HepG2 (cell line): ENCODE results near the gene EFS. TPM values are rescaled to one million over a fixed set of nuclear protein-coding genes. Genes with fewer than 3 reads are reported as not detected.

Experiments used
- CEBPG ChIP-seq: IDR thresholded peaks from 2 replicates; pipeline ENCODE4 v1.6.1; 2016
- CHD4 ChIP-seq: fragments of 200-600 bp; sonication (generic); IDR thresholded peaks from 2 replicates; pipeline ENCODE4 v1.7.0; 2017; ENCODE audit warnings: mild to moderate bottlenecking, low read length, borderline replicate concordance
- ETV6 ChIP-seq: sonication (generic); formaldehyde crosslinking; conservative IDR thresholded peaks from 2 replicates; pipeline ENCODE4 v1.4.0; 2020; ENCODE audit warnings: missing genetic modification reagents
- GATAD2A ChIP-seq: IDR thresholded peaks from 2 replicates; pipeline ENCODE4 v1.6.1; 2016
- HMG20B ChIP-seq: conservative IDR thresholded peaks from 2 replicates; pipeline ENCODE4 v1.6.1; 2016; ENCODE audit warnings: missing genetic modification reagents, missing compliant biosample characterization
- POLR2AphosphoS2 ChIP-seq: IDR thresholded peaks from 2 replicates; pipeline ENCODE4 v1.6.1; 2011; ENCODE audit warnings: low read depth, low read length, improper control_type of control experiment
- POLR2AphosphoS5 ChIP-seq: IDR thresholded peaks from 2 replicates; pipeline ENCODE4 v1.6.1; 2012; ENCODE audit warnings: low read depth, low read length
- PPARG ChIP-seq: conservative IDR thresholded peaks from 2 replicates; pipeline ENCODE4 v1.6.1; 2016; ENCODE audit warnings: missing biosample characterization, missing genetic modification reagents
- SETDB1 ChIP-seq: sonication (generic); formaldehyde crosslinking; IDR thresholded peaks from 2 replicates; pipeline ENCODE4 v1.5.1; 2020; ENCODE audit warnings: missing genetic modification reagents, mild to moderate bottlenecking, borderline replicate concordance
- SOX13 ChIP-seq, 3 experiments: fragments of 450-650 bp in 1 of 3; sonication (generic) in 1 of 3; formaldehyde crosslinking in 1 of 3; IDR thresholded peaks in 2 of 3; conservative IDR thresholded peaks in 1 of 3; 2 replicates each; pipeline versions ENCODE4 v1.5.0 to v1.6.1; 2016 to 2020; ENCODE audit warnings: antibody characterized with exemption in 1 of 3, mild to moderate bottlenecking in 1 of 3, missing compliant biosample characterization in 1 of 3, missing genetic modification reagents in 1 of 3, moderate library complexity in 1 of 3
- SRY ChIP-seq: sonication (generic); formaldehyde crosslinking; IDR thresholded peaks from 2 replicates; pipeline ENCODE4 v1.8.0; 2022; ENCODE audit warnings: mild to moderate bottlenecking, missing genetic modification reagents
- TEAD3 ChIP-seq: optimal IDR thresholded peaks from 2 replicates; pipeline ENCODE3; 2016; ENCODE audit warnings: borderline replicate concordance
- ZBTB7B ChIP-seq: sonication (generic); formaldehyde crosslinking; IDR thresholded peaks from 2 replicates; pipeline ENCODE4 v1.4.0; 2020; ENCODE audit warnings: missing genetic modification reagents
- polyA plus RNA-seq, 8 experiments: library from polyadenylated mRNA; depleted of rRNA in 3 of 8; stranded (reverse) in 7 of 8; unstranded in 1 of 8; fragments of >200 nt; fragmentation: Illumina TruSeq in 4 of 8; extraction: Trizol in 4 of 8; gene quantifications; 2 replicates each; pipeline versions ENCODE4 v1.2.1 to v1.2.3, GENCODE V29; 2011 to 2016; ENCODE audit warnings: low read depth in 4 of 8, missing spikeins in 1 of 8, mixed read lengths in 1 of 8; ENCODE audit not compliant: insufficient read depth in 1 of 8
- total RNA-seq, 5 experiments: library from RNA; depleted of rRNA; stranded (reverse); fragments of >200 nt; fragmentation: Illumina TruSeq; extraction: Trizol; gene quantifications; 2 replicates each; pipeline ENCODE4 v1.2.3, GENCODE V29; 2016; ENCODE audit warnings: low read depth in 1 of 5
- TF ChIP-seq, protein P1 (sequence below): sonication (generic); formaldehyde crosslinking; IDR thresholded peaks from 2 replicates; pipeline ENCODE4 v1.4.0; 2020; ENCODE audit warnings: missing genetic modification reagents
- TF ChIP-seq, protein P2 (sequence below): IDR thresholded peaks from 2 replicates; pipeline ENCODE4 v1.6.1; 2018; ENCODE audit warnings: missing genetic modification reagents, mild to moderate bottlenecking, missing compliant biosample characterization
- TF ChIP-seq, protein P3 (sequence below), 2 experiments: sonication (generic) in 1 of 2; formaldehyde crosslinking in 1 of 2; IDR thresholded peaks; 2 replicates each; pipeline versions ENCODE4 v1.4.0 to v1.6.1; 2016 to 2020; ENCODE audit warnings: borderline replicate concordance in 1 of 2, low read depth in 1 of 2, mild to moderate bottlenecking in 1 of 2, missing genetic modification reagents in 1 of 2

EFS gene
- total and polyA plus RNA-seq, 2 of the 13 experiments (the other 11 are each of a cell fraction or from before 2014, with no cell fraction given): not detected

DNA sequence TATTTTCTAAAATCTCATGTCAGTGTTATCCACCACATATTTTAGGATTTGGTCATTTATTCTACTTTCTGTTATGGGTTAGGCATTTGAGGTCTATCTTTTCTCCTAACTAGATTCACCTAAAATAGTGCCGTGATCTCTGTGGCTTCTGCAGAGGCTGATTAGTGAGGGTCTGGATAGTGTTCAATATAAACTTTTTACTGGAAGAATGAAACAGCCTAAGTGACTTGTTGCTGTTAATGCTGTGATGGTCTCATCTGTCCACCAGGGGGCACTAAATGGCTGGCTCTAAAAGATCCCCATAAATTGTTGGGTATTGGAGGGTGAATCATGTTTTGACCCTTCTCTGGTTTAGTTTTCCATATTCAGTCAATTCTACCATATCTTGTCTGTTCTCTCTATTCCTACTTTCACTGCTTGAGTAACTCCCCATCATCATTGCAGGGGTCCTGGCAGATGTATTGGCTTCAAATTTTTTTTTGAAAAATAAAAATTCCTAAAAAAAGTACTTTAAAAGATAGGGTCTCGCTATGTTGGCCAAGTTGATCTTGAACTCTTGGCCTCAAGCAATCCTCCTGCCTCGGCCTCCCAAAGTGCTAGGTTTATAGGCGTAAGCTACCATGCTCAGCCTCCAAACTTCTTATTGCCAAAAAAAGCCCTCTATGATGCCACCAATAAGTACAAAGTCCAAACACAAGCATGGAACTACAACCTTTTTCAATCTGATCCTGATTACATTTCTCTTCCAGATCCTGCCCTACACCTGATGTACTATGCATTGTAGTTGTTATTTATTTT is 36.8 kb downstream of the EFS start (continued):
- TF ChIP-seq, protein P1, sequence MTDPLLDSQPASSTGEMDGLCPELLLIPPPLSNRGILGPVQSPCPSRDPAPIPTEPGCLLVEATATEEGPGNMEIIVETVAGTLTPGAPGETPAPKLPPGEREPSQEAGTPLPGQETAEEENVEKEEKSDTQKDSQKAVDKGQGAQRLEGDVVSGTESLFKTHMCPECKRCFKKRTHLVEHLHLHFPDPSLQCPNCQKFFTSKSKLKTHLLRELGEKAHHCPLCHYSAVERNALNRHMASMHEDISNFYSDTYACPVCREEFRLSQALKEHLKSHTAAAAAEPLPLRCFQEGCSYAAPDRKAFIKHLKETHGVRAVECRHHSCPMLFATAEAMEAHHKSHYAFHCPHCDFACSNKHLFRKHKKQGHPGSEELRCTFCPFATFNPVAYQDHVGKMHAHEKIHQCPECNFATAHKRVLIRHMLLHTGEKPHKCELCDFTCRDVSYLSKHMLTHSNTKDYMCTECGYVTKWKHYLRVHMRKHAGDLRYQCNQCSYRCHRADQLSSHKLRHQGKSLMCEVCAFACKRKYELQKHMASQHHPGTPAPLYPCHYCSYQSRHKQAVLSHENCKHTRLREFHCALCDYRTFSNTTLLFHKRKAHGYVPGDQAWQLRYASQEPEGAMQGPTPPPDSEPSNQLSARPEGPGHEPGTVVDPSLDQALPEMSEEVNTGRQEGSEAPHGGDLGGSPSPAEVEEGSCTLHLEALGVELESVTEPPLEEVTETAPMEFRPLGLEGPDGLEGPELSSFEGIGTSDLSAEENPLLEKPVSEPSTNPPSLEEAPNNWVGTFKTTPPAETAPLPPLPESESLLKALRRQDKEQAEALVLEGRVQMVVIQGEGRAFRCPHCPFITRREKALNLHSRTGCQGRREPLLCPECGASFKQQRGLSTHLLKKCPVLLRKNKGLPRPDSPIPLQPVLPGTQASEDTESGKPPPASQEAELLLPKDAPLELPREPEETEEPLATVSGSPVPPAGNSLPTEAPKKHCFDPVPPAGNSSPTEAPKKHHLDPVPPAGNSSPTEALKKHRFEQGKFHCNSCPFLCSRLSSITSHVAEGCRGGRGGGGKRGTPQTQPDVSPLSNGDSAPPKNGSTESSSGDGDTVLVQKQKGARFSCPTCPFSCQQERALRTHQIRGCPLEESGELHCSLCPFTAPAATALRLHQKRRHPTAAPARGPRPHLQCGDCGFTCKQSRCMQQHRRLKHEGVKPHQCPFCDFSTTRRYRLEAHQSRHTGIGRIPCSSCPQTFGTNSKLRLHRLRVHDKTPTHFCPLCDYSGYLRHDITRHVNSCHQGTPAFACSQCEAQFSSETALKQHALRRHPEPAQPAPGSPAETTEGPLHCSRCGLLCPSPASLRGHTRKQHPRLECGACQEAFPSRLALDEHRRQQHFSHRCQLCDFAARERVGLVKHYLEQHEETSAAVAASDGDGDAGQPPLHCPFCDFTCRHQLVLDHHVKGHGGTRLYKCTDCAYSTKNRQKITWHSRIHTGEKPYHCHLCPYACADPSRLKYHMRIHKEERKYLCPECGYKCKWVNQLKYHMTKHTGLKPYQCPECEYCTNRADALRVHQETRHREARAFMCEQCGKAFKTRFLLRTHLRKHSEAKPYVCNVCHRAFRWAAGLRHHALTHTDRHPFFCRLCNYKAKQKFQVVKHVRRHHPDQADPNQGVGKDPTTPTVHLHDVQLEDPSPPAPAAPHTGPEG (CRISPR knock-in tag): no peak
- TF ChIP-seq, protein P2, sequence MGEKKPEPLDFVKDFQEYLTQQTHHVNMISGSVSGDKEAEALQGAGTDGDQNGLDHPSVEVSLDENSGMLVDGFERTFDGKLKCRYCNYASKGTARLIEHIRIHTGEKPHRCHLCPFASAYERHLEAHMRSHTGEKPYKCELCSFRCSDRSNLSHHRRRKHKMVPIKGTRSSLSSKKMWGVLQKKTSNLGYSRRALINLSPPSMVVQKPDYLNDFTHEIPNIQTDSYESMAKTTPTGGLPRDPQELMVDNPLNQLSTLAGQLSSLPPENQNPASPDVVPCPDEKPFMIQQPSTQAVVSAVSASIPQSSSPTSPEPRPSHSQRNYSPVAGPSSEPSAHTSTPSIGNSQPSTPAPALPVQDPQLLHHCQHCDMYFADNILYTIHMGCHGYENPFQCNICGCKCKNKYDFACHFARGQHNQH (CRISPR knock-in tag): 0 out of 2 replicates have a peak, but pooled peaks have one; percentile 42
- 0 out of 2 replicates have a peak, but pooled peaks have one; percentile 60 for TF ChIP-seq PPARG (CRISPR knock-in tag)
- 0 out of 2 replicates have a peak, but pooled peaks have one; percentile 37 for TF ChIP-seq ZBTB7B (CRISPR knock-in tag)
- peak; percentile 70; the same call in 1 of the 2 replicates for TF ChIP-seq SETDB1 (CRISPR knock-in tag)
- TF ChIP-seq CHD4: peak; percentile 73; the same call in 1 of the 2 replicates
- TF ChIP-seq GATAD2A (CRISPR knock-in tag): peak; percentile 72
- no peak for TF ChIP-seq SRY
- TF ChIP-seq ETV6 (CRISPR knock-in tag): peak; percentile 81; the same call in 1 of the 2 replicates
- TF ChIP-seq, protein P3, sequence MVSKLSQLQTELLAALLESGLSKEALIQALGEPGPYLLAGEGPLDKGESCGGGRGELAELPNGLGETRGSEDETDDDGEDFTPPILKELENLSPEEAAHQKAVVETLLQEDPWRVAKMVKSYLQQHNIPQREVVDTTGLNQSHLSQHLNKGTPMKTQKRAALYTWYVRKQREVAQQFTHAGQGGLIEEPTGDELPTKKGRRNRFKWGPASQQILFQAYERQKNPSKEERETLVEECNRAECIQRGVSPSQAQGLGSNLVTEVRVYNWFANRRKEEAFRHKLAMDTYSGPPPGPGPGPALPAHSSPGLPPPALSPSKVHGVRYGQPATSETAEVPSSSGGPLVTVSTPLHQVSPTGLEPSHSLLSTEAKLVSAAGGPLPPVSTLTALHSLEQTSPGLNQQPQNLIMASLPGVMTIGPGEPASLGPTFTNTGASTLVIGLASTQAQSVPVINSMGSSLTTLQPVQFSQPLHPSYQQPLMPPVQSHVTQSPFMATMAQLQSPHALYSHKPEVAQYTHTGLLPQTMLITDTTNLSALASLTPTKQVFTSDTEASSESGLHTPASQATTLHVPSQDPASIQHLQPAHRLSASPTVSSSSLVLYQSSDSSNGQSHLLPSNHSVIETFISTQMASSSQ (IDR thresholded peaks at IDR 0.05; ENCODE audit: low read depth): 0 out of 2 replicates have a peak, but pooled peaks have one; percentile 22
- TF ChIP-seq, protein P3 (CRISPR knock-in tag; IDR thresholded peaks at IDR 0.05; ENCODE audit: borderline replicate concordance): no peak
- no peak for TF ChIP-seq TEAD3 (CRISPR knock-in tag)
- TF ChIP-seq POLR2AphosphoS2: peak; percentile 66
- no peak for TF ChIP-seq POLR2AphosphoS5
- peak; percentile 34; the same call in 1 of the 2 replicates for TF ChIP-seq CEBPG
- no peak for TF ChIP-seq SOX13 (IDR thresholded peaks at IDR 0.05)
- TF ChIP-seq SOX13 (CRISPR knock-in tag; conservative IDR thresholded peaks at IDR 0.05 in 1 of 2, IDR thresholded peaks at IDR 0.05 in 1 of 2): peak in 1 of 2 experiments; percentile 15; a peak in 1 of 4 replicates
- TF ChIP-seq HMG20B (CRISPR knock-in tag): 0 out of 2 replicates have a peak, but pooled peaks have one; percentile 17
